ENCODE results near the gene SNRPB. TPM values are rescaled to one million over a fixed set of nuclear protein-coding genes. Genes with fewer than 3 reads are reported as not detected.

SNRPB gene
- total and polyA plus RNA-seq, 2 of the 13 experiments (the other 11 are each of a cell fraction or from before 2014, with no cell fraction given), result 473 to 844 TPM

DNA sequence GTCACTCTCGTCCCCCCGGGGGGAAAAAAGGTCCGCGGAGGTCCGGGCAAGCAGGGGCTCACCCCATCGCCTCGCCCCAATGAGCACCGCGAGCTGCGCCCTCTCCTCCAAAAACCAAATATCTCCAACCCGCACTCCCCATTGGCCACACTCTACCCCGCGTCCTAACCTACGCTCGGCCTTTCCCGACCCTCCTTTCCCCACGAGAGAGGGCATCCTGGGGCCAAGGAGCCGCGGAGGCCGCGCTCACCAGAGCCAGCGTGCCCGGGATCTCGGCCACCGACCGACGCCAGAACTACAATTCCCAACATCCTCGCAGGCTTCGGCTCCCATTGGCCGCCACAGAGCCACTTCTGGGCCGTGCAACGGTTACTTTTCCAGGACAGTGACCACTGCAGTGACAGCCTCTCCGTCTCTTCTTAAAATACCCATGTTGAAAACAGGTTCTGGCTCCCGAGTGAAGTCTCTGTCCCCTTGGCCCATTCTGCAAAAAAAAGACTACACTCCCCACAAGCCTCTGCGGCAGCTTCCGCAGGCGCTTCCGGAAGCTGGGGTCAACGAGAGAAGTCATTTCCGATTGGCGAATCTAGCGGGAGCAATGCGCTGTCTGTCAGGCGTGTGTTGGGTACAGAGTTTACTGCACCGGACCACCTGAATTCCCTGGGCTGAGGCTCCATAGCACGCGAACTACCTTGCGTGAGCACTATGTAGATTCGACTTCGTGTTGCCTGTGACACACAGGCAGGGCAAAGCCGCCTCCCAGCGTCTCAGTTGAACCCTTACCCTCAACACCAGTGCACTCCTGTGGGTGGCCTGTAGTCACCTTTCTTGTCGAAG lies 38.3 kb upstream of the SNRPB start, which contains the start of gene ZNF343 (continued):
- TF ChIP-seq ZNF33A (CRISPR knock-in tag; IDR thresholded peaks at IDR 0.05; ENCODE audit: borderline replicate concordance) (peak; percentile 90; the same call in 1 of the 2 replicates), ZNF362 (CRISPR knock-in tag; IDR thresholded peaks at IDR 0.05; ENCODE audit: borderline replicate concordance) (no peak), SUZ12 (IDR thresholded peaks at IDR 0.05; ENCODE audit: low read depth, low read length) (peak; percentile 84), ZNF768 (CRISPR knock-in tag; IDR thresholded peaks at IDR 0.05) (no peak; the same call in 1 of the 2 replicates), RFX3 (CRISPR knock-in tag; IDR thresholded peaks at IDR 0.05) (no peak), ZFP36 (IDR thresholded peaks at IDR 0.05; ENCODE audit: borderline replicate concordance, low read depth, low read length, partially characterized antibody) (no peak), ZNF614 (CRISPR knock-in tag; IDR thresholded peaks at IDR 0.05; ENCODE audit: borderline replicate concordance) (peak; percentile 51; the same call in 1 of the 2 replicates), ZBTB46 (CRISPR knock-in tag; IDR thresholded peaks at IDR 0.05; ENCODE audit: borderline replicate concordance) (no peak), MEIS1 (CRISPR knock-in tag; IDR thresholded peaks at IDR 0.05; ENCODE audit: borderline replicate concordance) (peak; percentile 42; the same call in 1 of the 2 replicates), POLR2A (IDR thresholded peaks at IDR 0.05; ENCODE audit: insufficient read depth in 1 of 2, low read depth in 2 of 2, low read length in 2 of 2) (peak; percentile 94 to 95), MXD1 (CRISPR knock-in tag; IDR thresholded peaks at IDR 0.05) (peak; percentile 88), SKI (IDR thresholded peaks at IDR 0.05; ENCODE audit: partially characterized antibody) (no peak), BRD4 (CRISPR knock-in tag; IDR thresholded peaks at IDR 0.05) (peak; percentile 59; the same call in 1 of the 2 replicates), ZNF615 (CRISPR knock-in tag; IDR thresholded peaks at IDR 0.05; ENCODE audit: borderline replicate concordance) (no peak), HOXA7 (CRISPR knock-in tag; IDR thresholded peaks at IDR 0.05) (no peak), KDM5B (CRISPR knock-in tag; IDR thresholded peaks at IDR 0.05; ENCODE audit: borderline replicate concordance) (peak; percentile 91), ZNF703 (CRISPR knock-in tag; IDR thresholded peaks at IDR 0.05; ENCODE audit: borderline replicate concordance) (peak; percentile 0; the same call in 1 of the 2 replicates)
- TF ChIP-seq, protein P1, sequence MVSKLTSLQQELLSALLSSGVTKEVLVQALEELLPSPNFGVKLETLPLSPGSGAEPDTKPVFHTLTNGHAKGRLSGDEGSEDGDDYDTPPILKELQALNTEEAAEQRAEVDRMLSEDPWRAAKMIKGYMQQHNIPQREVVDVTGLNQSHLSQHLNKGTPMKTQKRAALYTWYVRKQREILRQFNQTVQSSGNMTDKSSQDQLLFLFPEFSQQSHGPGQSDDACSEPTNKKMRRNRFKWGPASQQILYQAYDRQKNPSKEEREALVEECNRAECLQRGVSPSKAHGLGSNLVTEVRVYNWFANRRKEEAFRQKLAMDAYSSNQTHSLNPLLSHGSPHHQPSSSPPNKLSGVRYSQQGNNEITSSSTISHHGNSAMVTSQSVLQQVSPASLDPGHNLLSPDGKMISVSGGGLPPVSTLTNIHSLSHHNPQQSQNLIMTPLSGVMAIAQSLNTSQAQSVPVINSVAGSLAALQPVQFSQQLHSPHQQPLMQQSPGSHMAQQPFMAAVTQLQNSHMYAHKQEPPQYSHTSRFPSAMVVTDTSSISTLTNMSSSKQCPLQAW (CRISPR knock-in tag; IDR thresholded peaks at IDR 0.05), result peak; percentile 70
- TF ChIP-seq, protein P2, sequence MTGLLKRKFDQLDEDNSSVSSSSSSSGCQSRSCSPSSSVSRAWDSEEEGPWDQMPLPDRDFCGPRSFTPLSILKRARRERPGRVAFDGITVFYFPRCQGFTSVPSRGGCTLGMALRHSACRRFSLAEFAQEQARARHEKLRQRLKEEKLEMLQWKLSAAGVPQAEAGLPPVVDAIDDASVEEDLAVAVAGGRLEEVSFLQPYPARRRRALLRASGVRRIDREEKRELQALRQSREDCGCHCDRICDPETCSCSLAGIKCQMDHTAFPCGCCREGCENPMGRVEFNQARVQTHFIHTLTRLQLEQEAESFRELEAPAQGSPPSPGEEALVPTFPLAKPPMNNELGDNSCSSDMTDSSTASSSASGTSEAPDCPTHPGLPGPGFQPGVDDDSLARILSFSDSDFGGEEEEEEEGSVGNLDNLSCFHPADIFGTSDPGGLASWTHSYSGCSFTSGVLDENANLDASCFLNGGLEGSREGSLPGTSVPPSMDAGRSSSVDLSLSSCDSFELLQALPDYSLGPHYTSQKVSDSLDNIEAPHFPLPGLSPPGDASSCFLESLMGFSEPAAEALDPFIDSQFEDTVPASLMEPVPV (CRISPR knock-in tag; IDR thresholded peaks at IDR 0.05), result peak; percentile 98
